ENCODE data around the gene COL6A3. TPM values are rescaled to one million over a fixed set of nuclear protein-coding genes. Genes with fewer than 3 reads are reported as not detected.

COL6A3 gene
- total and polyA plus RNA-seq, 2 of the 13 experiments (the other 11 are each of a cell fraction or from before 2014, with no cell fraction given), result 0.03 TPM; not detected in 1

GRCh38 chr2:237374284-237375060, 39.5 kb downstream of the COL6A3 start:
- Histone ChIP-seq H3K79me2 (ENCODE audit: insufficient read depth, low read length) (no peaks in the 10 kb centered on the region), H3K4me1 (ENCODE audit: insufficient read depth, low read length) (no peaks in the 10 kb centered on the region), H2AFZ (ENCODE audit: low read length) (no peak overlapping the region), H3K27ac (ENCODE audit: extremely low read length, insufficient read depth, low read length) (no peak overlapping the region), H3K9ac (ENCODE audit: insufficient read depth, low read depth, low read length) (no peak overlapping the region), H4K20me1 (ENCODE audit: insufficient read depth, low read length) (no peaks in the 10 kb centered on the region), H3K27me3 (ENCODE audit: control insufficient read depth in 1 of 2, insufficient read depth in 2 of 2, low read length in 2 of 2) (peaks cover 9 to 75% of the 10 kb centered on the region in 2 experiments; a peak in 4 of 5 replicates), H3K9me3 (ENCODE audit: low read length) (no peaks in the 10 kb centered on the region), H3K36me3 (replicated peaks in 1 of 2; ENCODE audit: control insufficient read depth in 1 of 2, insufficient read depth in 2 of 2, low read length in 2 of 2) (no peaks in the 10 kb centered on the region), H3K4me3 (replicated peaks in 1 of 3; ENCODE audit: insufficient read depth in 1 of 3, low read depth in 2 of 3, low read length in 3 of 3) (no peak overlapping the region), H3K4me2 (ENCODE audit: low read depth, low read length) (no peak overlapping the region)
- POLR2A ChIA-PET, result no interaction called here
- CTCF ChIA-PET (ENCODE audit: low intra/inter-chr PET ratio, low total read pairs), result no interaction called here
- WGBS (ENCODE audit: low lambda C conversion rate), result 45% methylated on average over 23 of the region's 35 CpGs
- in situ Hi-C loops (cut with HindIII; ENCODE audit: extremely low pct_ligation_motif_present, low pct_unique_long_range_greater_than_20kb), result no loop called here
- FAIRE-seq (no peak), ATAC-seq (peak; percentile 60), DNase-seq (ENCODE audit: low spot score) (no peak)
- no TSS peak for BruUV-seq (replicated peaks)
- intact Hi-C loops (cut with micrococcal nuclease; ENCODE audit: unreplicated experiment), result no loop called here
- TF ChIP-seq EP300 (IDR thresholded peaks at IDR 0.05; ENCODE audit: low read depth in 2 of 2, low read length in 2 of 2) (no peak), EP300 (CRISPR knock-in tag; IDR thresholded peaks at IDR 0.05; ENCODE audit: borderline replicate concordance) (no peak), MED13 (CRISPR knock-in tag; IDR thresholded peaks at IDR 0.05) (no peak), PRPF4 (IDR thresholded peaks at IDR 0.05; ENCODE audit: low read depth, low read length, poor library complexity, severe bottlenecking) (no peak), E2F5 (CRISPR knock-in tag; conservative IDR thresholded peaks at IDR 0.05) (no peak), TEAD3 (CRISPR knock-in tag; optimal IDR thresholded peaks at IDR 0.05; ENCODE audit: borderline replicate concordance) (no peak), NFYC (CRISPR knock-in tag; IDR thresholded peaks at IDR 0.05) (no peak), ZBTB3 (CRISPR knock-in tag; IDR thresholded peaks at IDR 0.05; ENCODE audit: borderline replicate concordance, low read depth) (no peak), ZMAT3 (CRISPR knock-in tag; conservative IDR thresholded peaks at IDR 0.05) (no peak), ZNF777 (CRISPR knock-in tag; IDR thresholded peaks at IDR 0.05) (no peak), ZFP91 (CRISPR knock-in tag; IDR thresholded peaks at IDR 0.05; ENCODE audit: borderline replicate concordance) (no peak), ATF2 (CRISPR knock-in tag; IDR thresholded peaks at IDR 0.05) (no peak), MXD4 (CRISPR knock-in tag; IDR thresholded peaks at IDR 0.05) (no peak), ZNF629 (CRISPR knock-in tag; conservative IDR thresholded peaks at IDR 0.05) (no peak), ZNF891 (CRISPR knock-in tag; IDR thresholded peaks at IDR 0.05) (no peak)
- TF ChIP-seq, protein P1, sequence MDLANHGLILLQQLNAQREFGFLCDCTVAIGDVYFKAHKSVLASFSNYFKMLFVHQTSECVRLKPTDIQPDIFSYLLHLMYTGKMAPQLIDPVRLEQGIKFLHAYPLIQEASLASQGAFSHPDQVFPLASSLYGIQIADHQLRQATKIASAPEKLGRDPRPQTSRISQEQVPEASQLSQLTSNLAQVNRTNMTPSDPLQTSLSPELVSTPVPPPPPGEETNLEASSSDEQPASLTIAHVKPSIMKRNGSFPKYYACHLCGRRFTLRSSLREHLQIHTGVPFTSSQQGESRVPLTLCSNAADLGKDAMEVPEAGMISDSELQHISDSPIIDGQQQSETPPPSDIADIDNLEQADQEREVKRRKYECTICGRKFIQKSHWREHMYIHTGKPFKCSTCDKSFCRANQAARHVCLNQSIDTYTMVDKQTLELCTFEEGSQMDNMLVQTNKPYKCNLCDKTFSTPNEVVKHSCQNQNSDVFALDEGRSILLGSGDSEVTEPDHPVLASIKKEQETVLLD (CRISPR knock-in tag; IDR thresholded peaks at IDR 0.05; ENCODE audit: low read depth), result no peak
- TF ChIP-seq, protein P2, sequence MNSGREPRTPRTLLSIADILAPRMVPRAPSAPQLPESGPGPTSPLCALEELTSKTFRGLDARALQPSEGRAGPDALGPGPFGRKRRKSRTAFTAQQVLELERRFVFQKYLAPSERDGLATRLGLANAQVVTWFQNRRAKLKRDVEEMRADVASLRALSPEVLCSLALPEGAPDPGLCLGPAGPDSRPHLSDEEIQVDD (CRISPR knock-in tag; IDR thresholded peaks at IDR 0.05; ENCODE audit: borderline replicate concordance), result no peak
- TF ChIP-seq, protein P3, sequence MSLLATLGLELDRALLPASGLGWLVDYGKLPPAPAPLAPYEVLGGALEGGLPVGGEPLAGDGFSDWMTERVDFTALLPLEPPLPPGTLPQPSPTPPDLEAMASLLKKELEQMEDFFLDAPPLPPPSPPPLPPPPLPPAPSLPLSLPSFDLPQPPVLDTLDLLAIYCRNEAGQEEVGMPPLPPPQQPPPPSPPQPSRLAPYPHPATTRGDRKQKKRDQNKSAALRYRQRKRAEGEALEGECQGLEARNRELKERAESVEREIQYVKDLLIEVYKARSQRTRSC (CRISPR knock-in tag; IDR thresholded peaks at IDR 0.05; ENCODE audit: low read depth), result no peak

All from HepG2 (cell line).